ENCODE data around the gene ANKHD1. TPM values are rescaled to one million over a fixed set of nuclear protein-coding genes. Genes with fewer than 3 reads are reported as not detected.

ANKHD1 gene

Small RNA genes lying within 50 kb of the gene (small RNA-seq; reads per million reads assigned to genes)
- gene RF00279 (not detected), gene RF00443 (not detected), gene RNU4-14P (not detected)

Measured in skeletal muscle satellite cell (primary cell).